ENCODE results near the gene EFHC2.
"Not testable (repeated sequence)": the region's sequence is repeated elsewhere in the genome, so short reads cannot be mapped to it uniquely, and the experiment has no call there.

The EFHC2 gene

GRCh38 chrX:44290718-44291117, 52.8 kb downstream of the EFHC2 start:
- no peak for DNase-seq

GRCh38 chrX:44282753-44283152, 60.7 kb downstream of the EFHC2 start:
- DNase-seq: no peak

- no peak for DNase-seq
Observed at GRCh38 chrX:44280116-44280515, 63.4 kb downstream of the EFHC2 start.

- DNase-seq: peak; percentile 2
Observed at GRCh38 chrX:44274096-44274495, 69.4 kb downstream of the EFHC2 start.

GRCh38 chrX:44267861-44268260, 75.6 kb downstream of the EFHC2 start:
- DNase-seq: no peak

GRCh38 chrX:44267116-44267515, 76.4 kb downstream of the EFHC2 start:
- no peak for DNase-seq

- no peak for DNase-seq
Observed at GRCh38 chrX:44265559-44265958, 77.9 kb downstream of the EFHC2 start.

- no peak for DNase-seq
Observed at GRCh38 chrX:44264936-44265335, 78.5 kb downstream of the EFHC2 start.

GRCh38 chrX:44261286-44261685, 82.2 kb downstream of the EFHC2 start:
- no peak for DNase-seq

GRCh38 chrX:44260609-44261008, 82.9 kb downstream of the EFHC2 start:
- no peak for DNase-seq

- DNase-seq: not testable (repeated sequence)
Observed at GRCh38 chrX:44255742-44256141, 87.7 kb downstream of the EFHC2 start.

GRCh38 chrX:44253575-44253942, 89.9 kb downstream of the EFHC2 start:
- DNase-seq: no peak

GRCh38 chrX:44252688-44253574, 90.5 kb downstream of the EFHC2 start:
- peak; percentile 14 for DNase-seq

- no peak for DNase-seq
Observed at GRCh38 chrX:44247468-44247867, 96.0 kb downstream of the EFHC2 start.

GRCh38 chrX:44246826-44247225, 96.6 kb downstream of the EFHC2 start:
- no peak for DNase-seq

- DNase-seq: no peak
Observed at GRCh38 chrX:44245733-44246132, 97.7 kb downstream of the EFHC2 start.

- peak; percentile 20 for DNase-seq
Observed at GRCh38 chrX:44244008-44244407, 99.5 kb downstream of the EFHC2 start.

- no peak for DNase-seq
Observed at GRCh38 chrX:44241546-44241945, 101.9 kb downstream of the EFHC2 start.

GRCh38 chrX:44240036-44240435, 103.4 kb downstream of the EFHC2 start:
- no peak for DNase-seq

GRCh38 chrX:44239036-44239435, 104.4 kb downstream of the EFHC2 start:
- no peak for DNase-seq

- no peak for DNase-seq
Observed at GRCh38 chrX:44235534-44235933, 107.9 kb downstream of the EFHC2 start.

- no peak for DNase-seq
Observed at GRCh38 chrX:44234541-44234940, 108.9 kb downstream of the EFHC2 start.

GRCh38 chrX:44234116-44234515, 109.4 kb downstream of the EFHC2 start:
- DNase-seq: no peak

- DNase-seq: no peak
Observed at GRCh38 chrX:44232081-44232480, 111.4 kb downstream of the EFHC2 start.

GRCh38 chrX:44228621-44229020, 114.9 kb downstream of the EFHC2 start:
- DNase-seq: no peak

All from fibroblast of skin of back (primary cell).